Measurements from ENCODE around the gene YTHDF1.

DNA sequence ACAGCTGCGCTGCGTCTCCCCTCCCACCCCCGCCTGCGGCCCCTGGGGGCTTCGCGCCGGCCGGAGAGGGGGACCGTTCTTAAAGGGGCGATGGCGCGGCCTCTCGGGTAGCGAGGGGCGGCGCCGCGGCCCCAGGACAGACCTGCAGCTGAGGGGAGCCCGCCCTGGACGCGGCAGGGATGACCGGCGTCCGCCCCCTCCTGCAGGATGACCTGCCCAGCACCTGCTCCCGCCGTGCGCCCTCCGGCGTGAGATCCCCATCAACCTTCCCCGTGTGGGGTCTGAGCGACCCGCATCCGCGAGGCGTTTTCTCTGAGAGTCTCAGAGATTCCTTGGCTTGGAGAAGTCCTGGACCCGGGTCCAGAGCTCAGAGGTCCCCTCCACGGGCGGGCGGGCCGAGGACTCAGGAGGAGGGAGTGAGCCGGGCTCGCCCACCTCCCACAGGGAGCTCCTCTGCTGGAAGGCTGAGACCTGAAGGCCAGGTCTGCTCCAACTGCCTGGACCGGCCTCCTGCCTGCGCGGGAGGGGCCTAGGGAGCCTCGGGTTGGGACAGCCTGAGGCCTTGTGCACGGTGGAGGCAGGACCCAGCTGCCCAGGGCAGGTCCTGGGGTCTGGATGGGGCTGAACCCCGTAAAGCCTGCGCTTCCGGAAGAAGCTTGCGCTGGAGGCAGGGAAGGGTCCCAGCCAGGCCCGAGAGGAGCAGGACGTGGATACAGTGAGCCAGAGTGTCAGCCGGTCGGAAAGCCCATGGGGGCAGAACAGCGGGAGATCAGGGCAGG lies 38.9 kb upstream of the YTHDF1 start:
- TF ChIP-seq, protein P1, sequence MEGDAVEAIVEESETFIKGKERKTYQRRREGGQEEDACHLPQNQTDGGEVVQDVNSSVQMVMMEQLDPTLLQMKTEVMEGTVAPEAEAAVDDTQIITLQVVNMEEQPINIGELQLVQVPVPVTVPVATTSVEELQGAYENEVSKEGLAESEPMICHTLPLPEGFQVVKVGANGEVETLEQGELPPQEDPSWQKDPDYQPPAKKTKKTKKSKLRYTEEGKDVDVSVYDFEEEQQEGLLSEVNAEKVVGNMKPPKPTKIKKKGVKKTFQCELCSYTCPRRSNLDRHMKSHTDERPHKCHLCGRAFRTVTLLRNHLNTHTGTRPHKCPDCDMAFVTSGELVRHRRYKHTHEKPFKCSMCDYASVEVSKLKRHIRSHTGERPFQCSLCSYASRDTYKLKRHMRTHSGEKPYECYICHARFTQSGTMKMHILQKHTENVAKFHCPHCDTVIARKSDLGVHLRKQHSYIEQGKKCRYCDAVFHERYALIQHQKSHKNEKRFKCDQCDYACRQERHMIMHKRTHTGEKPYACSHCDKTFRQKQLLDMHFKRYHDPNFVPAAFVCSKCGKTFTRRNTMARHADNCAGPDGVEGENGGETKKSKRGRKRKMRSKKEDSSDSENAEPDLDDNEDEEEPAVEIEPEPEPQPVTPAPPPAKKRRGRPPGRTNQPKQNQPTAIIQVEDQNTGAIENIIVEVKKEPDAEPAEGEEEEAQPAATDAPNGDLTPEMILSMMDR (IDR thresholded peaks at IDR 0.05): no peak
- TF ChIP-seq EZH2 (IDR thresholded peaks at IDR 0.05; ENCODE audit: borderline replicate concordance, insufficient read depth, low read depth, low read length, poor library complexity, severe bottlenecking): no peak
